Astrocyte of the spinal cord (primary cell): ENCODE results near the gene BAX.

Experiments
- DNase-seq: peaks from one replicate; pipeline ENCODE4 v3.0.0; 2011; ENCODE audit warnings: low read depth, low spot score
- H3K4me3 ChIP-seq: 2 replicates; pipeline ENCODE4 v1.5.1; 2011; ENCODE audit warnings: low read depth, mild to moderate bottlenecking, low read length, moderate library complexity
- in situ Hi-C: cut with HindIII; loops from 2 replicates; pipeline ENCODE4 v1.10.0; 2017; ENCODE audit warnings: low sequenced_read_pairs
- TF ChIP-seq, protein P1 (sequence below): IDR thresholded peaks from 2 replicates; pipeline ENCODE4 v1.5.1; 2012; ENCODE audit warnings: low read depth, mild to moderate bottlenecking, low read length, inconsistent platforms

Gene BAX

DNA sequence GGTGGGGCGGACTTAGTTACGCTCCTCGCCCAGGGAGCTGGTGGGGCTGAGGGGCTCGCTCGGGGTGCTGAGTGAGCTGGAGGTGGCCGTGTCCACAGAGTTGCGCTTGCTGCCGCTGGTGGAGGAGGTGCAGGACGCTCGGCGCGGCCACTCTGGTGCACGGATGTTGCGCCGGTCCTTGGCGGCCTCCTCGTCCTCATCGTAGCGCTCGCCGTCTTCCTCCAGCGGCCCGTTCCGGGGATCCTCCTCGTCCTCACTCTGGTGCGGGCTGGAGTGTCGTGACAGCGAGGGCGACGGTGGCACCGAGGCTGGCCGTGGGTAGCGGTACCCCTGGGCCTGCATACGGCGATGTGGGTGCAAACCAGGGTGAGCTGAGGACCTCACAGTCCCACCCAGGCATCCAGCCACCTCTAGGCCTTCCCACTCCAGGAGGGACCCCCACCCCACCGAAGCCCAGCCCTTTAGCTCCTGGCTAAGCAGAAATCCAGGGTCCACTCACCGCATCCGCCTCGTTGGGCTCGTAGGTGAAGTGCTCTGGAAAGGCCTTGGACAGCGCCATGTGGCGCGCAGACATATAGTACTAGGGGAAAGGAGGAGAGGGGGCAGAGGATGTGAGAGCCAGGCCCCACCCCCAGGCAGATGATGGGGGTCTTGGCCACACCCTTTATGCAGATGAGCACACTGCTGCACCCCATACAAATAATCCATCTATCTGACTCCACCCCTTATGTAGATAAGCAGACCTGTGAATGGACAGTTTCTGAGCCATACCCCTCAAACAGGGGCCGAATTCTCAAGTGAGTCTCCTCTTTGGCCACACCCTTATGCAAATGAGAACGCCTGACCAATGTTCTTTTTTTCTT, 14.8 kb downstream of the BAX start:
- DNase-seq: no peak
- in situ Hi-C loops: no loop called here
- H3K4me3 ChIP-seq: no peak overlapping the region
- TF ChIP-seq, protein P1, sequence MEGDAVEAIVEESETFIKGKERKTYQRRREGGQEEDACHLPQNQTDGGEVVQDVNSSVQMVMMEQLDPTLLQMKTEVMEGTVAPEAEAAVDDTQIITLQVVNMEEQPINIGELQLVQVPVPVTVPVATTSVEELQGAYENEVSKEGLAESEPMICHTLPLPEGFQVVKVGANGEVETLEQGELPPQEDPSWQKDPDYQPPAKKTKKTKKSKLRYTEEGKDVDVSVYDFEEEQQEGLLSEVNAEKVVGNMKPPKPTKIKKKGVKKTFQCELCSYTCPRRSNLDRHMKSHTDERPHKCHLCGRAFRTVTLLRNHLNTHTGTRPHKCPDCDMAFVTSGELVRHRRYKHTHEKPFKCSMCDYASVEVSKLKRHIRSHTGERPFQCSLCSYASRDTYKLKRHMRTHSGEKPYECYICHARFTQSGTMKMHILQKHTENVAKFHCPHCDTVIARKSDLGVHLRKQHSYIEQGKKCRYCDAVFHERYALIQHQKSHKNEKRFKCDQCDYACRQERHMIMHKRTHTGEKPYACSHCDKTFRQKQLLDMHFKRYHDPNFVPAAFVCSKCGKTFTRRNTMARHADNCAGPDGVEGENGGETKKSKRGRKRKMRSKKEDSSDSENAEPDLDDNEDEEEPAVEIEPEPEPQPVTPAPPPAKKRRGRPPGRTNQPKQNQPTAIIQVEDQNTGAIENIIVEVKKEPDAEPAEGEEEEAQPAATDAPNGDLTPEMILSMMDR: no peak

DNA sequence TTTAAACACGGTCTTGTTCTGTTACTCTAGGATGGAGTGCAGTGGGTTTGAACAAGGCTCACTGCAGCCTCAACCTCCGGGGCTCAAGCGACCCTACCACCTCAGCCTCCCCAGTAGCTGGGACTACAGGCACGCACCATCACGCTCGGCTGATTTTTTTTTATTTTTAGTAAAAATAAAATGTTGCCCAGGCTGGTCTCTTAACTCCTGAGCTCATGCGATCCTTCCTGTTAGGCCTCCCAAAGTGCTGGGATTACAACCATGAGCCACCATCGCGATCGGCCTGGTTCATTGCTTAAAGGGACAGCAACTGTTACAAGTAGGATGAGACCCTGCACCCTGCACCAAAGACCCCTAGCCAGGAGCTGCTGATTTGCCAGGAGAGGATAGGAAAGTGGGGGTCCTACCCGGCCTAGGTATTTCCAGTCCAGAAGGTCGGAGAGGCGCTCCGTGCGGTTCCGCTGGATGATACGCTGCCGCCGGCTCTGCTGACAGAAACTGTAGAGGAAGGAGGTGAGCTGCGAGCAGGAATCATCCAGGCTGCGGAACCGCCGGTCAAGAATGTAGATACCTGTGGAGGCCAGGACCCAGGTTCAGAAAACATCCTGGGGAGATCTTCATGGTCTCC, 15.6 kb downstream of the BAX start:
- in situ Hi-C loops: no loop called here
- TF ChIP-seq, protein P1: no peak
- DNase-seq: no peak
- H3K4me3 ChIP-seq: no peak overlapping the region

DNA sequence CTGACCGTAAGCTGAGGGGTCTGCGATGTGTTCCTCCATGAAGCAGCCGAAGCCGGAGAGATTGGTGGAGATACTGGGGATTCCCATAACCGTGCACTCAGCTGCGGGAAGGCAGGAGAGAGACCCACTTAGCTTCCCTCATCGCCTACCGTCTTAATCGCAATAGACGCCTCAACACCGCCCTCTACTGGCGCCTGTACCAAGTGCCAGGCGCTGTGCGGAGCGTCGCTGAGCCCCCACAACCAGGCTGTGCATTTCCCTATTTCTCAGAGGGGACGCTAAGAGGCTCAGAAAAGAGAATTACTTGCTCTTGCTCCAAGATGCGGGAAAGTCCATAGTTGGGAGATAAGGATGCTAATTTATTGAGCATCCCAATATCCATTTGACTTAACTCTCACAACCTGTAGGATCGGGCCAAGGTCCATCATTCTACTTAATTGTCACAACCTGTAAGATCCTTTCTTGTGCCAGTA, 16.3 kb downstream of the BAX start:
- TF ChIP-seq, protein P1: peak; percentile 96
- in situ Hi-C loops: no loop called here
- no peak overlapping the region for H3K4me3 ChIP-seq
- peak; percentile 77 for DNase-seq

DNA sequence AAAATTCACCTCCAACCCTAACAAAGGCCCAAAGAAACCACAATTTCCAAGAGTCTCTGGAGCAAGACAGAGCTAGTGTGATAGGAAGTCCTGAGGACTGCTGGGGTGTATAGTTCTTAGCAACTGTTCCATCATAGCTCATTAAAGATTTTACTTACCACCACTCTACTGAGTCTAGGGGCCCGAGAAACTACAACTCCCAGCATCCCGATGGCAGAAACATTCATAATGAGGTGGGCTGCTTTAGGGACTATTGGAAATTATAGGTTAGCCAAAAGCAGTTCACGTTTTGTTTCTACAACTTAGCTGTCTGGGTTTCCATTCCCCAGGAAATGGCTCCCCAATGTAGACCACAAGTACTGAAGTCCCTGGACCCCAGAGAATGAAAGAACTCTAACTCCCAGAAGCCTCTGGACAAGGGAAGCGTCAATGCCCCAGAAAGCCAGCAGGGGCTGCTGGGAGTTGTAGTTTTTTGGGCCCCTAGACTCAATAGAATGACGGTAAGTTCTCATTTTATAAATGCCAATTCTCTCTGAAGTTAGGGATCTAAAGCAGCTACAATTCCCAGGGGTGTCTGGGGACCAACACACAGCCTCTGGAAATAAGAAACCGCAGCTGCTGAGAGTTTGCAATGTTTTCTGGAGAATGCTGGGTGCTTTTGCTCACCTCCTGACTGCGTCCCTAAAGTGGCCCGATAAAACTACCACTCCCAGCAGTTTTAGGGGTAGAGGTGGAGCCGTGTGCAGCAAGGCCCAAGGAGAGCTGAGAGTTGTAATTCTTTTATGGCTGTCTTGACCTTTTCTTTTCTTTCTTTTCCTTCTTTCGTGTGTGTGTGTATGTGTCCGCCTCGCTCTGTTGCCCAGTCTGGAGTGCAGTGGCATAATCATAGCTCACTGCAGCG, 21.5 kb downstream of the BAX start:
- in situ Hi-C loops: no loop called here
- no peak overlapping the region for H3K4me3 ChIP-seq
- TF ChIP-seq, protein P1: no peak
- DNase-seq: no peak

DNA sequence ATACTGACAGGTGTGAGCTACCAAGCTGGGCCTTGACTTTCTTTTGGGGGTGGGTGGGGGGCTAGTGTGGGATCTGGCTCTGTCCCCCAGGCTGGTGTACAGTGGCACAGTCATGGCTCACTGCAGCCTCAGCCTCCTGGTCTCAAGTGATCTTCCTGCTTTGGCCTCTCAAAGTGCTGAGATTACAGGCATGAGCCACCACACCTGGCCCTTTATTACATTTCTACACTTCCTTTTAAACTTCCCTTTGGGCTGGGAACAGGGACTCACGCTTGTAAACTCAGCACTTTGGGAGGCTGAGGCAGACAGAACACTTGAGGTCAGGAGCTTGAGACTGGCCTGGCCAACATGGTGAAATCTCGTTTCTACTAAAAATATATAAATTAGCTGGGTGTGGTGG, 22.4 kb downstream of the BAX start:
- in situ Hi-C loops: no loop called here
- TF ChIP-seq, protein P1: no peak
- DNase-seq: no peak

DNA sequence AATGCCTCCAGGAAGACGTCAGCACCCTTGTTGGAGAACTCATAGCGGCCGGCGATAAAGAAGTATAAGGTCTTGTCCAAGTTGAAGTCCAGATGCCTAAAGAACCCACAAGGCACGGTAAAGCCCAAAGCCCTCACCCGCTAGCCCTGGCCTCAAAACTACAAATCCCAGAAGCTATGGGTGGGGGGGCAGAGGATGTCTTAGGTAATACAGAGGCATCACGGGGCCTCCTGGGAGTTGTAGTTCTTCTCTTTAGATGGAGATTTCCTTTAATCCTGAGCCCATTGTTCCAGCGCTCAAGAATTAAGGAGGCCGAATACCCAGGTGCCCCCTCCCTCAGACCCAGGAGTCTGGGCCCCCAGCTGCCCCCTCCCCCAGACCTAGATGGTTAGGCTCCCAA, 27.6 kb downstream of the BAX start:
- in situ Hi-C loops: no loop called here
- no peak overlapping the region for H3K4me3 ChIP-seq
- TF ChIP-seq, protein P1: no peak
- no peak for DNase-seq

More for the DNA sequence above, 22.4 kb downstream of the BAX start:
- no peak overlapping the region for H3K4me3 ChIP-seq
